ENCODE results near the gene RBM15B.
"Not testable (repeated sequence)": the region's sequence is repeated elsewhere in the genome, so short reads cannot be mapped to it uniquely, and the experiment has no call there.

Gene RBM15B

DNA sequence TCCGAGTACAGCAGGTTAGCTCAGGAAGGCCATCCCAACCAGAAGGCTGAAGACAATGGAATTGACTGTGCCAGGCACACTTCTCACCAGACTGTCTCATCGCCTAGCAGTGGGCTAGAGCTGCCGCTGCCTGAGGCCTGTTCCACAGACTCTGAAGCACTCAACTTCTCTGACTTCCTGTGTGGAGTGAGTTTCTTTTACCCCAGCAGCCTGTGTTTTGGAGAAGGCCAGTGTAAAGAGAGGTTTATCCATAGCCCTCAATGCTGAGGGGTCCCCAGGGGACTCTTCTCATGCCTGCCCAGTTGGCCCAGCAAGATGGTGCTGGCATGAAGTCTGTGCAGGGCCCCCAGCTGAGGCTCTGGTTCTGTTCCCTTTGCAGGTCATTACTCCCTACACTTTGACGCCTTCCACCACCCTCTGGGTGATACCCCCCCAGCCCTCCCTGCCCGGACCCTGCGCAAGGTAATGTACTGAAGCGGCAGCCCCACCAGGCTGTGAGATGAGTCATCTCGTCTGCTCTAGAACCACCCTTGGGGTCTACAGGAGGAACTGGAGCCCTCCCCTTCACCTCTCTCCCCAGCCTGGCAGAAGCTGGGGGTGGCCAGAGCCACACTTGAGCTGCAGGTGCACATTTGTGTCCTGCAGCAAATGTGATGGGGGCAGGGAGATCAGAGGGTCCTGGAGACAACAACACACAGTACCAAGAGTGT is 11.2 kb upstream of the RBM15B start:
- no peak for DNase-seq

DNA sequence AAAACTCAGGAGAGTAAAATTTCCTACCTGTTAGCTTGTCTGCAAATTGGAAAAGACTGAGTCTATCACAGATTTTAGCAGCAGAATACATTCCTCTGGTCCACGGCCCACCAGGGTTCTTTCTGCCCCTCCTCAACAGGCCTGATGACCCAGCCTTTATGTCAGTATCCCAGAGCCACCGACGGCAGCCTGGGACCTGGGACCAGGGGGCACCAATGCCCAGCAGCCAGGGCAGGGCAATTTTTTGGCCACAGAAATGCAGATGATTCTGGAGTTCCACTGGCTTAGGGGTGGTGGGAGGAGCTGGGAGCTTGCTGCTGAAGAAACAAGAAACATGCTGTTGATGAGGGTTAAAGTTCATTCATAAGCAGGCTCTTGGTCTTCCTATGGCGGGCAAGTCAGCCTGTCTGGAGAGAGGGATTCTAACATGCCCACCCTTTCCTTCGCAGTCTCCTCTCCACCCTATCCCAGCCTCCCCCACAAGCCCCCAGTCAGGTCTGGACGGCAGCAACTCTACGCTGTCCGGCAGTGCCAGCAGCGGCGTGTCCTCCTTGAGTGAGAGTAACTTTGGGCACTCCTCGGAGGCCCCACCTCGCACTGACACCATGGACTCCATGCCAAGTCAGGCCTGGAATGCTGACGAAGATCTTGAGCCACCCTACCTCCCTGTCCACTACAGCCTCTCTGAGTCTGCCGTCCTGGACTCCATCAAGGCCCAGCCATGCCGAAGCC is 10.3 kb upstream of the RBM15B start:
- no peak for DNase-seq

DNA sequence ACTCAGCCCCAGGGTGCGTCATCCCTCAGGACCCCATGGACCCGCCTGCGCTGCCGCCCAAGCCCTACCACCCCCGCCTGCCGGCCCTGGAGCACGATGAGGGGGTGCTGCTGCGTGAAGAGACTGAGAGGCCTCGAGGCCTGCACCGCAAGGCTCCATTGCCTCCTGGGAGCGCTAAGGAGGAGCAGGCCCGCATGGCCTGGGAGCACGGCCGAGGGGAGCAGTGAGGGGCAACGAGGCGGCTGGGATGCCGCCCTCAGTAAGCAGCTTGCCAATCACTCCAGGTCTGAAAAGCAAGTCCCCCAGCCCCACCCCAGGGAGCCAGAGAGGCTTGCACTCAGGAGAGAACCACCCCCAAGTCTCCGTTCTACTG is 9.8 kb upstream of the RBM15B start:
- DNase-seq = no peak

DNA sequence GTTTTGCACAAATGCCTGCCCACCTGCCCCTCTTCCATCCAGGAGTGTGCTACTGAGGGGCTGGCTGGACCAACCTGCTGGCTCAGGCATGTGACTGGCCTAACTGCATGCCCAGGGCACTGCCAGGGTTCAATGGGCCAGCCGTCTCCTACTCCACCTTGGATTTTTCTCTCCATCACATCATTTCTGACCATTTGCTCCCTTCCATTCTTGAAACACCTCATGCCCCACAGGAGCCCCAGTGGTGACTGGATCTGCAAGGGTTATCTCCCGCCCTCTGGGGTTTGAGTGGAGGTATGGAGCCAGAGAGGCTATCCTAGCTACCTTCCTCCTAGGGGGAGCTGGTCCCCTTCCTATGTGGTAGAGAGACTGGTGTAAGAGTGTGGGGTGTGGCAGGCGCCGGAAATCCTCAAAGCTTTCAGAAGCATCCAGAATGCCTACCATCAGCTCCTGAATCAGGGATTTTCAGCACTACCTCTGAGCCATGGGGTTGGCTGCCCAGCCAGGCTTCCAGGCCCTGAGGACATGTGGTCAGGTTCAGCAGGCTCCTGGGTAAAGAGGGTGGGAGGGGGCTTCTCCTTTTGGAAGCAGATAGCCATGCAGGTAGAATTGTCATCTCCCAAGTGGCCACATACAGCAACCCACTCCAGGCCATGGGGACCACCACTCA is 8.9 kb upstream of the RBM15B start:
- no peak for DNase-seq

DNA sequence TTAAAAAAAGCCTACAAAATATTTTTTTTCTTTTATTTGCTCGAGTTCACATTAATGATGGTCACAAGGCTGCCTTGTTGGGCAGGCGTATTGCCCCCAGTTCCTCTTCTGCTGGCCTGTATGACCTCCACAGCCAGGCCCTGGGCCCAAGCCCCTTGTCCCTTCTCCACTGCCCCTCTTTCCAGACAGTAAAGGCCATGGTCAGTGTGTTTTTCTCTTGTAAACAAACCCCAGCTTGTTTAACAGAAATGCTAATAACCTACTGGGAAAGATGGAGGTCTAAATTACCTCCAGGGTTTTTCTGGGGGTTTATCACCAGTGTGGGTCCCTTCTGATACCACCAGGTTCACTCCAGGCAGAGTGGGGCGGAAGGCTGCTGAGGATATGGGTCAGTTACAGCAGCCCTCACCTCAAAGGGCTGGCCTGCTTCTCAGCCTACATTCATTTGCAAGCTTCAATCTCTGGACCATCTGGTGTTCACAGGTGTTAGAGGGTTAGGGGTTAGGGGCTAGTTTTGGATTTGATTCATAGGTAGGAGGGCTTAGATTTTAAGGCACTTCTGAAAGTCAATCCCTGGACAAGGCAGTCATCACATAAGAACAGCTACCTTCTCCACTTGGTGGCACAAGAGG is 8.0 kb upstream of the RBM15B start:
- DNase-seq = no peak

DNA sequence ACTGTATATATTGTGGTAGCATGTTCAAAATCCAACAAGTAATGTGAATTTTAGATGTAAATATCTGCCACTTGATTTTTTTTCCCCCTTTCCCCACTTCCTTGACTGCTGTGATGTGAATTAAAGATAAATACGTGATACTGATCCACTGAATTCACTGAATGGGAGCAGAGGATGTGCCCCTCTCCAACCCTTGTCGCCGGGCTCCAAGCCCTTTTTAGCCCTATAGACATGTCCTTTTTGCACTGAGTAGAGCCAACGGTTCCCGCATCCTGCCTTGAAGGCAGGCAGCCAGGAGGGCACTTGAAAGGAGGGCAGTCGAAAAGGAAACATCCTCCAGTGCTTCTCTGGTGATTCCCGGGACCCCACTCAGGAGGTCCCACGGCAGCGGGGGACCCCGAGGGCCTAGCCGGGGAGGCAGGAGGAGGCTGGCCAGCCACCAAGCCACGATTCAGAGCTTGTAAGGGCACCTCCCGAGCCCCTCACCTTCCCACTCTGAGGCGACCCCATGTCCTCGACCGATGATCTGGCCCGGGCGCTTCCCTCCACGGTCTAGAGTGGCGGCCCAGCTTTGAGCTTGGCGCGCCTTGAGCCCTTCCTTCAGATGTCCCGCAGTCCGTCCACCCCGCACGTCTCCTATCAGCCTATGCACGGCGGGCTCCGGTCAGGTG is 6.9 kb upstream of the RBM15B start:
- no peak for DNase-seq

DNA sequence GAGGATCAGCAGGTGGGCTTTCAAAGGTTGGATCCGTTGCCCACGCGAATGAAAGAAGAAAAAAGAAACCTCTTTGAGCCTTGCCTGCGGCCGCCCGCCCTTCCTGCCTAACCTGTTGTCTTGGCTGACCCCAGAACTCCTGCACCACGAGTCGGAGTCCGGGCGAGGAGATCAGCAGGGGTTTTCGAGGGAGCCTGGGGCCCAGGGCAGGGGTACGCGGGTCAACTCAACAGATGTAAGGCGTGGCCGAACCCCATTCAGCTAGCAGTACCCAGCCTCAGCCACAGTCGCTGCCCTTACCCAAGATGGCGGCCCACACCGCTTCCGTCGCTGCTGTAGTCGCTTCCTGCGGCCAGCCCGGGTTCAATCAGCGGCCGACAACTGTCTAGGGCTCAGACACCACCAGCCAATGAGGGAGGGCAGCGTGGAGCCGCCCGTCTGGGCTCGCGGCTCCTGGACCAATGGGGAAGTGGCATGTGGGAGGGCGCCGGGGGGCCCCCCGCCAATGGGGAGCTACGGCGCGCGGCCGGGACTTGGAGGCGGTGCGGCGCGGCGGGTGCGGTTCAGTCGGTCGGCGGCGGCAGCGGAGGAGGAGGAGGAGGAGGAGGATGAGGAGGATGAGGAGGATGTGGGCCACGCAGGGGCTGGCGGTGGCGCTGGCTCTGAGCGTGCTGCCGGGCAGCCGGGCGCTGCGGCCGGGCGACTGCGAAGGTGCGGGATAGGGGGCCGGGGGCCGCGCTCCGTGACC is 6.2 kb upstream of the RBM15B start, which contains the start of gene MANF:
Gene MANF, plus strand, starts transcription at position 566 of the 748 bp plus-strand sequence. Its CDS starts 52 bp downstream, at position 618.
- DNase-seq = peak; percentile 48

DNA sequence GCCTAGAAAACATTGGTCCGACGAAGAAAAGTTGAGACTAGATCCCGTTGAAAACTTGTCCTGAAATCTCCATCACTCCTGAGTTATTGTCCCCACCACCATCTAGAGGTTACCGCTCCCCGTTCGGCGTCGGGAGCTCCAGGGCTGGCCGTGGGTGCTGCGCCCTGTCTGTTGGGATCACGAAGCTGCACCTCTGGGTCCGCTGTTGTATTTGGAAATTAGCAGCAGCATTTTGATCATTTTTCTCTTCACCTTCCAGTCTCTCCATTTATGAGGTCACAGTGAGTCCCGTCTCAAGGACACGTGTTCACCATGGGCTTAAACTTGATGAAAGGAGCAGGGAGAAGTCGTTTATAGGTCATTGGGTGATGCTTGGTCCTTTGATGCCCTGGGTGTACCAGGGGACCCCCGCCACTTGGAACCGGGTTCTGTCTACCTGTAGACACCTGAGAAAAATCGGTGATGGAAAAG is 5.4 kb upstream of the RBM15B start:
- DNase-seq = no peak

DNA sequence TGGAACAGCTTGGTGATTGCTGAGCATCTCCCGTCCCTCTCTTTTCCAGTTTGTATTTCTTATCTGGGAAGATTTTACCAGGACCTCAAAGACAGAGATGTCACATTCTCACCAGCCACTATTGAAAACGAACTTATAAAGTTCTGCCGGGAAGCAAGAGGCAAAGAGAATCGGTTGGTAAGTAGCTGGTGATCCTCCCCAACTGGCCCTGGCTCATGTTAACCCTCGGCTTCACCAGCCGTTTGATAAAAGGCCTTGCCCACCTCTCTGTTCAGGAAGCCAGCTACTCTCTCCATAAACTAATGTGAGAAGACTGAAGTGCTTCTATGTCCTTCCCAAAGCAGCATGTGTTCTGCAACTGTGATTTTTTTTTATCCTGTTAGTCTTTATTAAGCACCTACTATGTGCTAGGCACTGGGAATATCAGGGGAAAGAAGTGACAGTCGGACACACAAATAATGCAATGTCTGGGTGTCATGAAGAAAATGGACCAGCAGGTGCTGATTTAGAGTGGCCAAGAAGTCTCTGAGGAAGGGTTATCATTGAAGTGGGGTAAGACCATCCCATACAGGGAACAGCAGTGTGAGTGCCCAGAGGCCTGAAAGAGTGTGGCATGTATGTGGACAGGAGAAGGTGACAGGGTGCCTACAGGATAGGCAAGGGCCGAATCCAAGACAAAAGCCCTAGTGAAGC is 4.8 kb upstream of the RBM15B start:
- DNase-seq = no peak

DNA sequence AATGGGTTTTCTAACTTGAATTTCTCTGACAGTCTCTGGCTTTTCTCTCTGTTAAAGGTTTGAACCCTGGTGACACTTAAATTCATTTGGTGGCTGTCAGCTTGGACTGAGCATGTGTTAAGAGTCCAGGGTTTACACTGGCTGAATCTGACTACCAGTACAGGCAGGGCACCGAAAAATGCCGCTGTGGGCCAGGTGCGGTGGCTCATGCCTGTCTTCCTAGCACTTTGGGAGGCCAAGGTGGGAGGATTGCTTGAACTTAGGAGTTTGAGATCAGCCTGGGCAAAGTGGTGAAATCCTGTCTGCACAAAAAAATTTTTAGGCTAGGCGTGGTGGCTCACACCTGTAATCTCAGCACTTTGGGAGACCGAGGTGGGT is 4.2 kb upstream of the RBM15B start:
- DNase-seq = no peak

DNA sequence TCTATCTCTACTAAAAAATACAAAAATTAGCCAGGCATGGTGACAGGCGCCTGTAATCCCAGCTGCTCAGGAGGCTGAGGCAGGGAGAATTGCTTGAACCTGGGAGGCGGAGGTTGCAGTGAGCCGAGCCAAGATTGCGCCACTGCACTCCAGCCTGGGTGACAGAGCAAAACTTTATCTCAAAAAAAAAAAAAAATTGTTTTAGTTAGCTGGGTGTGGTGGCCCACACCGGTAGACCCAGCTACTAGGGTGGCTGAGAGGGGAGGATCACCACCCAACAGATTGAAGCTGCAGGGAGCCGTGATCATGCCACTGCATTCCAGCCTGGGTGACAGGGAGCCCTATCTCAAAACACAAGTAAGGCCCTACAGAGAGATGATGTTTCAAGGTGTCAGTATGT is 3.8 kb upstream of the RBM15B start:
- DNase-seq = not testable (repeated sequence)

DNA sequence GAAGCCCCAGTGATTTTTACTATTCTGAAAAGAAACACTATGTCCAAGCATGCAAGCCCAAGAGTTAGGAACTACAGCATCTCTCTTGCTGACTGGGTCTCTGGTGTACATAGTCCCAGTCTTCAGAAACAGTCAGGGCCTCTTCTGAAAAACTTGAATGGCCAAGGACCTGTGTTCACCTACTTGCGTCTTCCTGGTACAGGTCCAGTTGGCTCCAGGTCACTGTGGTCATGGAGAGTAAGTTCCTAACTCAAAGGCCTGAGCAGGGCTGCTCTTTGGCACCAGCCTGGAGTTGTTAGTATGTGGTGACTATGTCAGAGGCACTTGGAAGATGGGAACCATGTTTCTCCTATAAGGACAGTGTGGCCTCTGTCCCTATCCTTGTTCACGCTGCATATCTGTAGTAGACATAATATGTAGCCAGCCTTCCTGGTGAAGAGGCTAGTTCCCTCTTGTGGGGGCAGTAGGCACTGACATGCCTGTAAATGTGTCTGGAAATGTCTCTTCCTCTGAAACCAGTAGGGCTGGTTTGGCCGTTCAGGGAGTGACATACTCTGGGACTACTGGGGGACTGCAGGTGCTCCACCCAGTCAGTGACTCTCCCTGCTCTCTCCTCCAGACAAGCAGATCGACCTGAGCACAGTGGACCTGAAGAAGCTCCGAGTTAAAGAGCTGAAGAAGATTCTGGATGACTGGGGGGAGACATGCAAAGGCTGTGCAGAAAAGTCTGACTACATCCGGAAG is 2.6 kb upstream of the RBM15B start:
- no peak for DNase-seq

DNA sequence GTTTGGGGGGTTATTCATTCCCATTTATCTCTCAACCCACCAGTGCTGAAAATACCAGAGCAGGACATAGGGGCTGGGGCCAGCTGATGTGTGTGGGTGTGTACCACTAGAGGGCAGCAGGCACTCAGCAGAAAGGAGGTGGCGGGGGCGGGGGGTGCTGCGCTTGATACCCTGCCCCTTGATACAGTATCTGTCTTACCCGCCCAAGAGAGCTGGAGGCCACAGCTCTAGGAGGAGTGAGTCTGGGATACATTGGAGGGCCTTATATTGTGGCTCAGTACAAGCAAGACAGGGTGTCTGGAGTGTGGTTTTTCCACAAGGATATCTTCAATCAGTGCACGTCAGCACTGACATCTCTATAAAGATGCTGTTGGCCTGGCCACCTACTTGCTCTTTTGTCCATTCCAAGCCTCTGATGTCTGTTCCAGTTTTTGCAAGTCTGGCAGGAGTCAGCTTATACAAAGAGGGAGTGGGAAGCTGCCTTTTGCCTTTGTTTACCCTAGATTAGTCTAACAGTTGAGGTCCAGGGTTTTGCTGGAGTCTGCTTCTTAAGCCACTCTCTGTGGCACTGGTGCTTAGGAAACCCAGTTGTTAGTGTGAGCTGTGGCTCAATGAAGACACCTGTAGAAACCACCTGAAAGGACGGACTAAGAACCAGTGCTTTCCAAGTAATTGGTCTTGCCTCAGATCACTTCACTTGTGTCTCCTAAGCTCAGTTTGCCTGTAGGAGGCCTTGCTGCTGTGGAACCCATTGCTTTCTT is 1.5 kb upstream of the RBM15B start:
- no peak for DNase-seq

DNA sequence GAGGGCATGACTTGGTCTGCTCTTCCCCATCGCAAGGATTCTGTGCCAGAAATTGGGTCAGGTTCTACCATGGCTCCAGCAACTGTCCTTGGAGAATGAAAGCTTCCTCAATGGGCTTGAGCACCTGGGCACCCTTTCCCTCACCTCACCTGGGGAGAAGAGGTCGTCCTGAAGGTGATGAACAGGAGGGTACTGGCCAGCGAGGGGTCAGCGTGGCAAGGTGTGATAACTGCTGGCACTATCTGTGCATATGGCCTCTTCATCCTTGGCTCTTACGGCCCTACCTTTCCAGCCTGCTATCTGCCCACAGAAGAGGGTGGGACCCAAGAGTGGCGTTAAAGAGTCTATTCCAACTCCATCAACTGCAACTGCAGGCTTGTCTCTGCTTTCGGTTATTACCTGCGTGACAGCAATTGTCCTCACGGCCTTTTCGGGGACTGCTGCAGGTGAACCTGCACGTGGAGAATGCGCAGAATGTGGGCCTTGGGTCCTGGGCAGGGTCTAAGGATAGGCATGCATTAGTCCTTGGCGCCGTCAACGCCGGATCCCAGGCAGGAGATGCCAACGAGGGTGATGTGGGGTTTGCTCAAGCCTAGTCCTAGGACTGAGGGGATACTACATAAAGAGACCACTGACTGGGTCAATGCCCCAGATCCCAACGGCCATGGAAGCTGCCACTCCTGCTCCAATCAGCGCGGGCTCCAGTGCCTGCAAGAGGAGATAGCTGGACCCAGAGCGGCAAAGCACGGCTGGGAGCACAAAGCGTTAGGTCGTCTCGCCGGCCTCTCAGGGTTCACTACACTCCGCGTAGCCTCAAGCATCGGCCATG is 625 bp upstream of the RBM15B start:
- no peak for DNase-seq

DNA sequence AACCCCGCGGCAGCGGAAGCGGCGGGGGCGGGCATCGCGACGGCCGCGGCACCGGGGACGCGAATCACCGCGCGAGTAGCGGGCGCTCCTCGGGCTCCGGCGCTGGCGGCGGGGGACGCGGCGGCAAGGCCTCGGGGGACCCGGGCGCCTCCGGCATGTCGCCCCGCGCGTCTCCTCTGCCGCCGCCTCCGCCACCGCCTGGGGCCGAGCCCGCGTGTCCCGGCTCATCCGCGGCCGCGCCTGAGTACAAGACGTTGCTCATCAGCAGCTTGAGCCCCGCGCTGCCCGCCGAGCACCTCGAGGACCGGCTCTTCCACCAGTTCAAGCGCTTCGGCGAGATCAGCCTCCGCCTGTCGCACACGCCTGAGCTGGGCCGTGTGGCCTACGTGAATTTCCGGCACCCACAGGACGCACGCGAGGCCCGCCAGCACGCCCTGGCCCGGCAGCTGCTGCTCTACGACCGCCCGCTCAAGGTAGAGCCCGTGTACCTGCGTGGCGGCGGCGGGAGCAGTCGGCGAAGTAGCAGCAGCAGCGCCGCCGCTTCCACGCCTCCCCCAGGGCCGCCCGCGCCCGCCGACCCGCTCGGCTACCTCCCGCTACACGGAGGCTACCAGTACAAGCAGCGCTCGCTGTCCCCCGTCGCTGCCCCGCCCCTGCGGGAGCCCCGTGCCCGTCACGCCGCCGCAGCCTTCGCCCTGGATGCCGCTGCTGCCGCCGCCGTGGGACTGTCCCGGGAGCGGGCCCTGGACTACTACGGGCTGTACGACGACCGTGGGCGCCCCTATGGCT is 675 bp downstream of the RBM15B start:
- DNase-seq = no peak

DNA sequence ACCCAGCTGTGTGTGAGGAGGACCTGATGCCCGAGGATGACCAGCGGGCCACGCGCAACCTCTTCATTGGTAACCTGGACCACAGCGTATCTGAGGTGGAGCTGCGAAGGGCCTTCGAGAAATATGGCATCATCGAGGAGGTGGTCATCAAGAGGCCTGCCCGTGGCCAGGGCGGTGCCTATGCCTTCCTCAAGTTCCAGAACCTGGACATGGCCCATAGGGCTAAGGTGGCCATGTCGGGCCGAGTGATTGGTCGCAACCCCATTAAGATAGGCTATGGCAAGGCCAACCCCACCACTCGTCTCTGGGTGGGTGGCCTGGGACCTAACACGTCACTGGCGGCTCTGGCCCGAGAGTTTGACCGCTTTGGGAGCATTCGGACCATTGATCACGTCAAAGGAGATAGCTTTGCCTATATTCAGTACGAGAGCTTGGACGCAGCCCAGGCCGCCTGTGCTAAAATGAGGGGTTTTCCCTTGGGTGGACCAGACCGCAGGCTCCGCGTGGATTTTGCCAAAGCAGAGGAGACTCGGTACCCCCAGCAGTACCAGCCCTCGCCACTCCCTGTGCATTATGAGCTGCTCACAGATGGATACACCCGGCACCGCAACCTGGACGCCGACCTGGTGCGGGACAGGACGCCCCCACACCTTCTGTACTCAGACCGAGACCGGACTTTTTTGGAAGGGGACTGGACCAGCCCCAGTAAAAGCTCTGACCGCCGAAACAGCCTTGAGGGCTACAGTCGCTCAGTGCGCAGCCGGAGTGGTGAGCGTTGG is 1.5 kb downstream of the RBM15B start:
- no peak for DNase-seq

DNA sequence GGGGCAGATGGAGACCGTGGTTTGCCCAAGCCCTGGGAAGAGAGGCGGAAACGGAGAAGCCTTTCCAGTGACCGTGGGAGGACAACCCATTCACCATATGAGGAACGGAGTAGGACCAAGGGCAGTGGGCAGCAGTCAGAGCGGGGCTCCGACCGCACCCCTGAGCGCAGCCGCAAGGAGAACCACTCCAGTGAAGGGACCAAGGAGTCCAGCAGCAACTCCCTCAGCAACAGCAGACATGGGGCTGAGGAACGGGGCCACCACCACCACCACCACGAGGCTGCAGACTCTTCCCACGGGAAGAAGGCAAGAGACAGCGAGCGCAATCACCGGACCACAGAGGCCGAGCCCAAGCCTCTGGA is 2.0 kb downstream of the RBM15B start:
- no peak for DNase-seq
